PC-9 (cell line): Measurements from ENCODE around the gene DCP1B.

ENCODE experiments used
- CTCF ChIP-seq: fragments of 200-600 bp; sonication (generic); conservative IDR thresholded peaks from 2 replicates; pipeline ENCODE4 v1.6.1; 2017; ENCODE audit warnings: mixed run types, antibody characterized with exemption, mild to moderate bottlenecking, moderate library complexity
- EZH2 ChIP-seq: fragments of 200-600 bp; sonication (generic); IDR thresholded peaks from 2 replicates; pipeline ENCODE4 v1.8.0; 2017; ENCODE audit warnings: antibody characterized with exemption, low read depth

GRCh38 chr12:1925684-1926006, 78.6 kb downstream of the DCP1B start:
- TF ChIP-seq CTCF = no peak
- TF ChIP-seq EZH2 = no peak
